Stimulated activated CD4-positive, alpha-beta T cell treated with anti-CD3 and anti-CD28 coated beads, Interleukin-1b, Interleukin-23, amount 100 ng/mL, for 48 hours (primary cell): ENCODE measurements around the gene TNXB.
"Not testable (repeated sequence)": the region's sequence is repeated elsewhere in the genome, so short reads cannot be mapped to it uniquely, and the experiment has no call there.

Experiments used
- DNase-seq: peaks from one replicate; pipeline ENCODE4 v3.0.0-alpha.2; 2020

The TNXB gene

GRCh38 chr6:32037136-32037535, 72.0 kb downstream of the TNXB start:
- DNase-seq, result not testable (repeated sequence)

- not testable (repeated sequence) for DNase-seq
Observed at GRCh38 chr6:32035283-32036013, 73.7 kb downstream of the TNXB start.

- DNase-seq, result not testable (repeated sequence)
Observed at GRCh38 chr6:32029553-32029952, 79.6 kb downstream of the TNXB start.

DNA sequence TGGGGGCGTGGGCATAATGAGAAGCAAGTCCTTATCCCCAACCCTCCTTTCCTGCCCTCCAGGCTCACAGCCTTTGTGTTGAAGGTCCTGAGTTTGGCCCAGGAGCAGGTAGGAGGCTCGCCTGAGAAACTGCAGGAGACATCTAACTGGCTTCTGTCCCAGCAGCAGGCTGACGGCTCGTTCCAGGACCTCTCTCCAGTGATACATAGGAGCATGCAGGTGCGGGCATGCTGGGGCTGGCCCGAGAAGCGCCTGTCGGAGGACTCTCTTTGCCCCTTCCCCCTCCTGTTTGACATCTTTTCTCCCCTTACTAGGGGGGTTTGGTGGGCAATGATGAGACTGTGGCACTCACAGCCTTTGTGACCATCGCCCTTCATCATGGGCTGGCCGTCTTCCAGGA, 80.5 kb downstream of the TNXB start:
- DNase-seq, result not testable (repeated sequence)

GRCh38 chr6:32022100-32022499, 87.0 kb downstream of the TNXB start:
- not testable (repeated sequence) for DNase-seq

- not testable (repeated sequence) for DNase-seq
Observed at GRCh38 chr6:32014547-32014946, 94.6 kb downstream of the TNXB start, which contains the start of gene C4B. C4B (plus strand) TSS chr6:32014795; CDS start chr6:32014846, 51 bp downstream.

GRCh38 chr6:32013738-32014137, 95.4 kb downstream of the TNXB start:
- not testable (repeated sequence) for DNase-seq

- not testable (repeated sequence) for DNase-seq
Observed at GRCh38 chr6:32012941-32013617, 96.1 kb downstream of the TNXB start.

DNA sequence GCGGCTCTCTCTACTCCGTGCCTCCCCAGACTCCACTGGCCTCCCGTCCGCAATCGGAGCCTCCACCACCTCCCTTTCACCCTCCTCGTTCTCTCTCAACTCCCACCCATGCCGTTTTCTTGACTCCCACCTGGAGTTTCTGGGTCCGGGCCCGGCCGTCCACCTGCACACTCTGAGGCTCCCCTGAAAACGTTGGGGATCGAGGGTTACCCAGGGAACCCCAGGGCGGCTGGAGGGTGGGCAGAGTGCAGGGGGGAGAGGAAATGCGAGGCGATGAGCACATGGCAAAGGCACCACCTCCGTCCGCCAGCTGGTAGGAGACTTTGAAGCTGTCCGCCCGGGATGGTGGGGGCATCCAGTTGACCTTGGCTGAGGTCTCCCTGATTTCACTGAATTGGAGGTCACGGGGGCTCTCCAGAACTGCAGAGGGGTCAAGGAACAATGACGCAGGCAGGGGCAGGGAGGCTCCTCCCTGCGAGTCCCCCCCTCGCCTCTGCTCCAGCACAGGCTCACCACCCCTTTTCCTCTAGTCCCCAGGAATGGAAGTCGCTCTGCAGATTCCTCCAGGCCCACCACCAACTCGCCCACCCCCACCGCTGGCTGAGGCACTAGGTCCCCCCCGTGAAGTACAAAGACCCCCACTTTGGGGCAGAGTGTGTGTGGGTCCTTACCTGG, 98.1 kb downstream of the TNXB start:
- not testable (repeated sequence) for DNase-seq

GRCh38 chr6:32009537-32009936, 99.6 kb downstream of the TNXB start:
- not testable (repeated sequence) for DNase-seq

GRCh38 chr6:32008616-32009015, 100.5 kb downstream of the TNXB start:
- not testable (repeated sequence) for DNase-seq

- not testable (repeated sequence) for DNase-seq
Observed at GRCh38 chr6:32008037-32008436, 101.1 kb downstream of the TNXB start.

DNA sequence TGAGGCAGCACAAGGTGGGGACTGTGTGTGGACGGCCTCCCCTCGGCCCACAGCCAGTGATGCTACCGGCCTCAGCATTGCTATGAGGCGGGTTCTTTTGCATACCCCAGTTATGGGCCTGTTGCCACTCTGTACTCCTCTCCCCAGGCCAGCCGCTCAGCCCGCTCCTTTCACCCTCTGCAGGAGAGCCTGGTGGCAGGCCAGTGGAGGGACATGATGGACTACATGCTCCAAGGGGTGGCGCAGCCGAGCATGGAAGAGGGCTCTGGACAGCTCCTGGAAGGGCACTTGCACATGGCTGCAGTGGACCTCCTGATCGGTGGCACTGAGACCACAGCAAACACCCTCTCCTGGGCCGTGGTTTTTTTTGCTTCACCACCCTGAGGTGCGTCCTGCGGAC, 102.1 kb downstream of the TNXB start:
- not testable (repeated sequence) for DNase-seq

DNA sequence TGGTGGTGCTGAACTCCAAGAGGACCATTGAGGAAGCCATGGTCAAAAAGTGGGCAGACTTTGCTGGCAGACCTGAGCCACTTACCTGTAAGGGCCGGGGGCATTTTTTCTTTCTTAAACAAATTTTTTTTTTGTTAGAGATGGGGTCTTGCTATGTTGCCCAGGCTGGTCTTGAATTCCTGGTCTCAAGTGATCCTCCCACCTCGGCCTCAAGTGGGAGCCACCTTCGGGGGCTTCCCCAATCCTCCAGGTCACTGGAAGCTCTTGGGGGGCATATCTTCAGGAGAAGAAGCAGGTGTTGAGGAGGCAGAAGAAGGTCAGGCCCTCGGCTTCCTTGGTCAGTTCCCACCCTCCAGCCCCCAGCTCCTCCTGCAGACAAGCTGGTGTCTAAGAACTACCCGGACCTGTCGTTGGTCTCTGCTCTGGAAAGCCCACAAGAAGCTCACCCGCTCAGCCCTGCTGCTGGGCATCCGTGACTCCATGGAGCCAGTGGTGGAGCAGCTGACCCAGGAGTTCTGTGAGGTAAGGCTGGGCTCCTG, 103.1 kb downstream of the TNXB start:
- not testable (repeated sequence) for DNase-seq

- not testable (repeated sequence) for DNase-seq
Observed at GRCh38 chr6:32005538-32005880, 103.6 kb downstream of the TNXB start.

- not testable (repeated sequence) for DNase-seq
Observed at GRCh38 chr6:32004864-32005537, 104.1 kb downstream of the TNXB start.

DNA sequence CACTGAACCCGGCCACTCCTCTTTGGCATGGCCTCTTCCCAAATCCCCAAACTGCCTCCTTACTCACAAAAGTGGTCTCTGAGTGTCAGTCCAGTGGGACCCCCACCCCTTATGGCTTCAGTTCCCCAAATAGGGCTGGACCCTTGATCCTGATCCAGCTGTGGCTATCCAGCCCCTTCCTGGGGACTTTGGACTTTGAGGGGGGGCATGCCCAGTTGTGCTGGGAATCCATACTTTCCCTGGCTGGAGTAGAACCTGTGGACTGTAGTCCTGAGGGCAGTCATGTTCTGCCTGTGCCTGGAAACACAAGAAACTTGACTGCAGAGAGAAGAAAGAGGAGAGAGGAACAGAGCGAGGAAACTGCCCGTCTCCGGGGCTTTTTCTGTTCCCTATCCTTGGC, 104.7 kb downstream of the TNXB start:
- DNase-seq, result not testable (repeated sequence)

DNA sequence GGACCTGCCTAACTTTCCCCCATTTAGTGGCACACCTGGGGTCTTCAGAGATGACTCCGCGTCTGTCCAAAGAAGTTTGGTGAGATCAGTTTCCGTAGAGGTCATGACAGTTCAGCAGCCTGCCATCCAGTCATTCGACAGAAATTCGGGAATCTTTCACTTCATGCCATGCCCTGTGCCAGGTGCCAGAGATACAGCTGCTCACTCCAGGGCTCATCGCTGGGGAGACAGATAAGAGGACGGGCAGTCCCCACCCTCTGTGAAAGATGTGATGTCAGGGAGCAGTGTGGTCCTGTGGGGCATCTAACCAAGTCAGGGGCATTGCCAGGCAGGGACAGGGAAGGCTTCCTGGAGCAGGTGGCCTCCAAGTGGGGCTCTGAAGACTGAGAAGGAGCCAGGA, 105.8 kb downstream of the TNXB start:
- DNase-seq, result not testable (repeated sequence)

GRCh38 chr6:32002546-32003268, 106.4 kb downstream of the TNXB start:
- not testable (repeated sequence) for DNase-seq

GRCh38 chr6:31996385-31996784, 112.8 kb downstream of the TNXB start:
- not testable (repeated sequence) for DNase-seq

GRCh38 chr6:31994421-31994820, 114.7 kb downstream of the TNXB start:
- not testable (repeated sequence) for DNase-seq
